Activated CD8-positive, alpha-beta T cell treated with anti-CD3 and anti-CD28 coated beads, Interleukin-2, amount 10 ng/mL, durations not matched to agents 7 days and 5 days (primary cell): ENCODE results near the gene ITK. TPM values are rescaled to one million over a fixed set of nuclear protein-coding genes. Genes with fewer than 3 reads are reported as not detected.
A peak's percentile ranks its signal among the peaks of the same experiment; 100 is the strongest.
"Not testable (repeated sequence)": the region's sequence is repeated elsewhere in the genome, so short reads cannot be mapped to it uniquely, and the experiment has no call there.

ENCODE experiments used
- ATAC-seq: fragments of 150-1000 bp; cut with Tn5 transposase; one replicate; pipeline ENCODE4 v1.10.0; 2021; ENCODE audit warnings: moderate library complexity
- CTCF ChIA-PET: fragments of 350-600 bp; sonication (Branson Sonifier 250); formaldehyde crosslinking; loops from one replicate; lab custom pipeline; 2021; ENCODE audit warnings: antibody characterized with exemption; lab: Charles Lee
- POLR2A ChIA-PET: fragments of 350-600 bp; sonication (Branson Sonifier 250); formaldehyde crosslinking; loops from one replicate; lab custom pipeline; 2021; ENCODE audit warnings: antibody characterized with exemption; lab: Charles Lee
- DNase-seq: peaks from one replicate; pipeline ENCODE4 v3.0.0-alpha.2; 2020
- H3K27ac Mint-ChIP-seq: one replicate; pipeline ENCODE4 v1.8.0; 2021; ENCODE audit warnings: mild to moderate bottlenecking, mixed read lengths
- H3K27me3 Mint-ChIP-seq: one replicate; pipeline ENCODE4 v1.8.0; 2021; ENCODE audit warnings: low read depth, mixed read lengths
- H3K36me3 Mint-ChIP-seq: one replicate; pipeline ENCODE4 v1.8.0; 2021; ENCODE audit warnings: low read depth, mixed read lengths
- H3K4me1 Mint-ChIP-seq: one replicate; pipeline ENCODE4 v1.8.0; 2021; ENCODE audit warnings: low read depth, mixed read lengths
- H3K4me3 Mint-ChIP-seq: one replicate; pipeline ENCODE4 v1.8.0; 2021; ENCODE audit warnings: mild to moderate bottlenecking, mixed read lengths
- H3K9me3 Mint-ChIP-seq: one replicate; pipeline ENCODE4 v1.8.0; 2022; ENCODE audit warnings: mixed read lengths; ENCODE audit not compliant: insufficient read depth
- total RNA-seq, 2 experiments: library from RNA; stranded (reverse); gene quantifications; one replicate each; pipeline ENCODE4 v1.2.3, GENCODE V29; 2021

The ITK gene
- total RNA-seq, 2 experiments from 2014 or later, result 254 to 263 TPM

- Mint-ChIP-seq H3K27me3 (no peaks in the 10 kb centered on the region), H3K36me3 (peaks cover 93% of the 10 kb centered on the region), H3K27ac (peak overlapping the region; percentile 93), H3K4me1 (peaks cover 92% of the 10 kb centered on the region), H3K9me3 (no peaks in the 10 kb centered on the region), H3K4me3 (peak overlapping the region; percentile 70)
- DNase-seq (peak; percentile 20), ATAC-seq (peak; percentile 6)
- ChIA-PET POLR2A (interaction anchor here (0.6 to 11.1 kb wide), 10 partner anchors 9 to 85 kb away, joined by 3 to 148 read pairs (median 3); partner anchors contain the start of gene ITK), CTCF (interaction anchor here (0.9 to 2.6 kb wide), 5 partner anchors 15 to 82 kb away, joined by 3 to 14 read pairs (median 4); no protein-coding TSS in a partner anchor)
These were observed 41.3 kb downstream of the ITK start for GRCh38 chr5:157221959-157222358.

- no peaks in the 10 kb centered on the region for H3K27me3 Mint-ChIP-seq
- peak overlapping the region; percentile 93 for H3K27ac Mint-ChIP-seq
- peaks cover 92% of the 10 kb centered on the region for H3K36me3 Mint-ChIP-seq
- peak overlapping the region; percentile 70 for H3K4me3 Mint-ChIP-seq
- peak; percentile 79 for DNase-seq
- peaks cover 90% of the 10 kb centered on the region for H3K4me1 Mint-ChIP-seq
- POLR2A ChIA-PET, result interaction anchor here (0.6 to 11.1 kb wide), 9 partner anchors 9 to 84 kb away, joined by 3 to 148 read pairs (median 3); partner anchors contain the start of gene ITK
- peak; percentile 73 for ATAC-seq
- CTCF ChIA-PET, result interaction anchor here (1.0 to 2.6 kb wide), 2 partner anchors 73 to 120 kb away, joined by 3 to 14 read pairs; no protein-coding TSS in a partner anchor
- no peaks in the 10 kb centered on the region for H3K9me3 Mint-ChIP-seq
These were observed 42.0 kb downstream of the ITK start for GRCh38 chr5:157222506-157223230.

GRCh38 chr5:157225469-157226422 is 45.1 kb downstream of the ITK start:
- Mint-ChIP-seq H3K27ac (peak overlapping the region; percentile 74), H3K27me3 (no peaks in the 10 kb centered on the region), H3K4me1 (peaks cover 70% of the 10 kb centered on the region), H3K9me3 (no peaks in the 10 kb centered on the region), H3K4me3 (no peak overlapping the region), H3K36me3 (peaks cover 86% of the 10 kb centered on the region)
- POLR2A ChIA-PET, result interaction anchor here (1.0 to 1.2 kb wide), 3 partner anchors 8 to 83 kb away, joined by 4 to 5 read pairs (median 4); partner anchors contain the start of gene MED7
- ATAC-seq (no peak), DNase-seq (no peak)
- CTCF ChIA-PET, result interaction anchor here (0.7 to 2.8 kb wide), 9 partner anchors 8 to 76 kb away, joined by 3 to 16 read pairs (median 3); no protein-coding TSS in a partner anchor

GRCh38 chr5:157230610-157231009 is 50.0 kb downstream of the ITK start:
- H3K27me3 Mint-ChIP-seq, result no peaks in the 10 kb centered on the region
- H3K4me1 Mint-ChIP-seq, result peaks cover 57% of the 10 kb centered on the region
- no peak overlapping the region for H3K27ac Mint-ChIP-seq
- ChIA-PET POLR2A (interaction anchor here (1.4 kb wide), 1 partner anchor 9 kb away, joined by 5 read pairs; no protein-coding TSS in a partner anchor), CTCF (interaction anchor here (0.9 to 1.6 kb wide), 3 partner anchors 17 to 81 kb away, joined by 3 to 6 read pairs (median 5); no protein-coding TSS in a partner anchor)
- H3K4me3 Mint-ChIP-seq, result no peak overlapping the region
- ATAC-seq (no peak), DNase-seq (no peak)
- no peaks in the 10 kb centered on the region for H3K9me3 Mint-ChIP-seq
- H3K36me3 Mint-ChIP-seq, result peaks cover 85% of the 10 kb centered on the region

- no peaks in the 10 kb centered on the region for H3K27me3 Mint-ChIP-seq
- ATAC-seq (peak; percentile 18), DNase-seq (peak; percentile 19)
- ChIA-PET POLR2A (no interaction called here), CTCF (interaction anchor here (1.0 kb wide), 1 partner anchor 84 kb away, joined by 4 read pairs; no protein-coding TSS in a partner anchor)
- peaks cover 47% of the 10 kb centered on the region for H3K4me1 Mint-ChIP-seq
- H3K4me3 Mint-ChIP-seq, result no peak overlapping the region
- H3K36me3 Mint-ChIP-seq, result peaks cover 84% of the 10 kb centered on the region
- H3K27ac Mint-ChIP-seq, result peak overlapping the region; percentile 37
- H3K9me3 Mint-ChIP-seq, result no peaks in the 10 kb centered on the region
These were observed 52.1 kb downstream of the ITK start for GRCh38 chr5:157232706-157233105.

- H3K36me3 Mint-ChIP-seq, result peaks cover 85% of the 10 kb centered on the region
- no peak for ATAC-seq
- peak overlapping the region; percentile 37 for H3K27ac Mint-ChIP-seq
- H3K9me3 Mint-ChIP-seq, result no peaks in the 10 kb centered on the region
- H3K4me3 Mint-ChIP-seq, result no peak overlapping the region
- H3K27me3 Mint-ChIP-seq, result no peaks in the 10 kb centered on the region
- ChIA-PET CTCF (interaction anchor here (0.6 to 2.0 kb wide), 5 partner anchors 8 to 139 kb away, joined by 3 to 4 read pairs (median 4); no protein-coding TSS in a partner anchor), POLR2A (no interaction called here)
- no peak for DNase-seq
- peaks cover 48% of the 10 kb centered on the region for H3K4me1 Mint-ChIP-seq
These were observed 52.9 kb downstream of the ITK start for GRCh38 chr5:157233515-157233914.

- H3K27ac Mint-ChIP-seq, result no peak overlapping the region
- H3K9me3 Mint-ChIP-seq, result no peaks in the 10 kb centered on the region
- no peaks in the 10 kb centered on the region for H3K27me3 Mint-ChIP-seq
- H3K36me3 Mint-ChIP-seq, result peaks cover 90% of the 10 kb centered on the region
- H3K4me1 Mint-ChIP-seq, result peaks cover 42% of the 10 kb centered on the region
- ATAC-seq (no peak), DNase-seq (peak; percentile 20)
- ChIA-PET CTCF (interaction anchor here (1.2 to 1.8 kb wide), 2 partner anchors 9 to 88 kb away, joined by 4 to 6 read pairs; no protein-coding TSS in a partner anchor), POLR2A (no interaction called here)
- H3K4me3 Mint-ChIP-seq, result no peak overlapping the region
These were observed 55.8 kb downstream of the ITK start for GRCh38 chr5:157236423-157236822.

- Mint-ChIP-seq H3K27me3 (no peaks in the 10 kb centered on the region), H3K4me3 (no peak overlapping the region), H3K9me3 (no peaks in the 10 kb centered on the region), H3K27ac (peak overlapping the region; percentile 30), H3K4me1 (peaks cover 51% of the 10 kb centered on the region), H3K36me3 (peaks cover 97% of the 10 kb centered on the region)
- ATAC-seq (no peak), DNase-seq (no peak)
- CTCF ChIA-PET, result no interaction called here
- POLR2A ChIA-PET, result no interaction called here
These were observed 60.8 kb downstream of the ITK start for GRCh38 chr5:157241483-157241882.

GRCh38 chr5:157244704-157245103 is 64.1 kb downstream of the ITK start:
- H3K4me1 Mint-ChIP-seq, result peaks cover 72% of the 10 kb centered on the region
- DNase-seq, H3K9me3 Mint-ChIP-seq, H3K27me3 Mint-ChIP-seq, ATAC-seq, H3K4me3 Mint-ChIP-seq: not testable (repeated sequence)
- peaks cover 97% of the 10 kb centered on the region for H3K36me3 Mint-ChIP-seq
- H3K27ac Mint-ChIP-seq, result peak overlapping the region; percentile 56
- ChIA-PET POLR2A (interaction anchor here (1.1 kb wide), 1 partner anchor 8 kb away, joined by 5 read pairs; no protein-coding TSS in a partner anchor), CTCF (interaction anchor here (1.0 kb wide), 1 partner anchor 10 kb away, joined by 4 read pairs; no protein-coding TSS in a partner anchor)

GRCh38 chr5:157245476-157245875 is 64.8 kb downstream of the ITK start:
- ChIA-PET CTCF (interaction anchor here (1.0 to 1.7 kb wide), 2 partner anchors 11 to 26 kb away, joined by 4 read pairs; no protein-coding TSS in a partner anchor), POLR2A (no interaction called here)
- no peak for ATAC-seq
- Mint-ChIP-seq H3K27ac (peak overlapping the region; percentile 74), H3K4me1 (peaks cover 76% of the 10 kb centered on the region), H3K9me3 (no peaks in the 10 kb centered on the region), H3K36me3 (peaks cover 96% of the 10 kb centered on the region), H3K4me3 (no peak overlapping the region), H3K27me3 (no peaks in the 10 kb centered on the region)
- DNase-seq, result no peak

GRCh38 chr5:157245886-157246285 is 65.2 kb downstream of the ITK start:
- peaks cover 96% of the 10 kb centered on the region for H3K36me3 Mint-ChIP-seq
- POLR2A ChIA-PET, result interaction anchor here (1.4 kb wide), 1 partner anchor 22 kb away, joined by 3 read pairs; no protein-coding TSS in a partner anchor
- peak overlapping the region; percentile 74 for H3K27ac Mint-ChIP-seq
- H3K4me1 Mint-ChIP-seq, result peaks cover 80% of the 10 kb centered on the region
- DNase-seq (peak; percentile 19), ATAC-seq (no peak)
- no peaks in the 10 kb centered on the region for H3K9me3 Mint-ChIP-seq
- H3K4me3 Mint-ChIP-seq, result no peak overlapping the region
- CTCF ChIA-PET, result interaction anchor here (0.9 to 1.7 kb wide), 5 partner anchors 12 to 98 kb away, joined by 3 to 8 read pairs (median 4); no protein-coding TSS in a partner anchor
- H3K27me3 Mint-ChIP-seq, result no peaks in the 10 kb centered on the region
